GM21528 (cell line): ENCODE measurements around the gene GCK.

Experiments
- ATAC-seq: cut with Tn5 transposase; IDR thresholded peaks from one replicate; pipeline ENCODE4 v1.9.1; 2021; ENCODE audit warnings: mild to moderate bottlenecking, moderate library complexity; ENCODE audit not compliant: unreplicated experiment, low FRiP score

Gene GCK

GRCh38 chr7:44098092-44099068, 90.9 kb downstream of the GCK start:
- ATAC-seq, result no peak

GRCh38 chr7:44097064-44097932, 91.9 kb downstream of the GCK start:
- ATAC-seq, result peak; percentile 48

- no peak for ATAC-seq
Measured at GRCh38 chr7:44096326-44096881, 92.8 kb downstream of the GCK start.

GRCh38 chr7:44095781-44096180, 93.5 kb downstream of the GCK start:
- no peak for ATAC-seq

- no peak for ATAC-seq
Measured at GRCh38 chr7:44094883-44095592, 94.2 kb downstream of the GCK start.

GRCh38 chr7:44094365-44094764, 94.9 kb downstream of the GCK start:
- no peak for ATAC-seq
